AG10803 (cell line): Measurements from ENCODE around the gene TNRC6C.

Experiments used
- DNase-seq: peaks from one replicate; pipeline ENCODE4 v3.0.0; 2010; ENCODE audit warnings: low read depth
- H3K4me3 ChIP-seq: 2 replicates; pipeline ENCODE4 v1.5.1; 2011; ENCODE audit warnings: mild to moderate bottlenecking, low read length, control low read depth
- CTCF ChIP-seq: conservative IDR thresholded peaks from 2 replicates; pipeline ENCODE4 v1.5.1; 2011; ENCODE audit warnings: mild to moderate bottlenecking, low read length, control low read depth, inconsistent platforms

The TNRC6C gene

GRCh38 chr17:78105551-78105950 lies 147.0 kb downstream of the TNRC6C start:
- DNase-seq: no peak
- TF ChIP-seq CTCF: no peak
- no peak overlapping the region for H3K4me3 ChIP-seq

GRCh38 chr17:78106211-78106610 lies 147.7 kb downstream of the TNRC6C start:
- H3K4me3 ChIP-seq: no peak overlapping the region
- TF ChIP-seq CTCF: no peak
- no peak for DNase-seq

GRCh38 chr17:78107457-78107856 lies 149.0 kb downstream of the TNRC6C start:
- no peak for TF ChIP-seq CTCF
- no peak overlapping the region for H3K4me3 ChIP-seq
- DNase-seq: peak; percentile 12

GRCh38 chr17:78107976-78108725 lies 149.6 kb downstream of the TNRC6C start:
- no peak for DNase-seq

GRCh38 chr17:78108726-78109488 lies 150.4 kb downstream of the TNRC6C start:
- no peak overlapping the region for H3K4me3 ChIP-seq
- DNase-seq: no peak
- no peak for TF ChIP-seq CTCF

More at GRCh38 chr17:78107976-78108725, 149.6 kb downstream of the TNRC6C start:
- TF ChIP-seq CTCF: no peak
- H3K4me3 ChIP-seq: no peak overlapping the region

- no peak overlapping the region for H3K4me3 ChIP-seq
- TF ChIP-seq CTCF: no peak
- DNase-seq: no peak
These were observed 150.9 kb downstream of the TNRC6C start for GRCh38 chr17:78109489-78109761.
